ENCODE data around the gene RPL10A. TPM values are rescaled to one million over a fixed set of nuclear protein-coding genes. Genes with fewer than 3 reads are reported as not detected.

Gene RPL10A
- total RNA-seq, 8 experiments from 2014 or later = 1,372 to 2,546 (median 2,130) TPM

- no peak overlapping the region for H3K4me3 ChIP-seq
- WGBS, 10 experiments = 100% methylated on average over 1 of the region's 5 CpGs; no CpG with 5 or more reads in 9 of the 10 experiments
- peaks cover 43 to 56% of the 10 kb centered on the region in 2 donors for H3K4me1 ChIP-seq (replicated peaks in 1 of 2)
- peak overlapping the region in 1 of 2 donors; percentile 47 for H3K27ac ChIP-seq
- in situ Hi-C loops (cut with MboI; ENCODE audit: low pct_unique_long_range_greater_than_20kb in 2 of 9, low sequenced_read_pairs in 9 of 9, unreplicated experiment in 9 of 9) = no loop called here
- ATAC-seq (replicated peaks in 6 of 8) = peak in 5 of 8 experiments; percentile 2 to 21 (median 5)
Measured at GRCh38 chr6:35491558-35492257, 23.5 kb downstream of the RPL10A start.

DNA sequence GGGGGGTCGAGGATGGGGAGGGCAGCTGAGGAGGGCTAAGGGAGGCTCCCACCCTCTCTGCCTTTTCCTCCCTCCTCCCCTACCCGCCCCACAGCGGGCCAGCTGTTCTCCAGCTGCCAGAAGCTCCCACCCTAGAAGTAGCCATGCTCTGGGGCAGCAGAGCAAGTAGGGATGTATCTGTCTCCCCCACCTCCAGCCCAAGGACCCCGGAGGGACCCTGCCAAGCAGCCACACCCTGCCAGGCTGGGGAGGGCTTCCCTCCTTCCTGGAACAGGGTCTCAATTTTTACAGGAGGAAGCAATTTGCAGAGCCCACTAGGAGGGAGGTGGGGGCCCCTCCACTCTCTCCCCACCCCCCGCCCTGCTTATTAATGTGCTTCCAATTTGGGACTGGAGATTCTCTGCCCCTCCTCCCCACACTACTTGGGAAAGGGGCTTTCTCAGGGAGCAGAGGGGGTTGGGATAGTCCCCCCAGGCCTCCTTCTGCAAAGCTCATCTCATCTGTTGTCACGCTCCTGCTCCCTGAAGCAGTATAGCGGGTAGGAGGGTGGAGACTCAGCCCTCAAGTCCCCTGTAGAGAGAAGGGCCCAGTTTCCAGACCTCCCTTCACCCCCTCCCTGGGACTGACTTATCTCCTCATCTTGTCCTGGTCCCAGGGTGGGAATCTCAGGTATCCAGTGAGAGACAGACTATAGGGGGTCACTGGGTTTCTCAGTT is 24.2 kb downstream of the RPL10A start:
- ATAC-seq (replicated peaks in 6 of 8) = peak in 4 of 8 experiments; percentile 1 to 5 (median 4)
- Histone ChIP-seq H3K27ac (no peak overlapping the region), H3K4me3 (no peak overlapping the region), H3K4me1 (replicated peaks in 1 of 2) (peaks cover 43 to 56% of the 10 kb centered on the region in 2 donors)
- in situ Hi-C loops (cut with MboI; ENCODE audit: low pct_unique_long_range_greater_than_20kb in 2 of 9, low sequenced_read_pairs in 9 of 9, unreplicated experiment in 9 of 9) = no loop called here
- WGBS, 10 experiments = 40 to 80% methylated on average over 1 of the region's 7 CpGs; no CpG with 5 or more reads in 8 of the 10 experiments

DNA sequence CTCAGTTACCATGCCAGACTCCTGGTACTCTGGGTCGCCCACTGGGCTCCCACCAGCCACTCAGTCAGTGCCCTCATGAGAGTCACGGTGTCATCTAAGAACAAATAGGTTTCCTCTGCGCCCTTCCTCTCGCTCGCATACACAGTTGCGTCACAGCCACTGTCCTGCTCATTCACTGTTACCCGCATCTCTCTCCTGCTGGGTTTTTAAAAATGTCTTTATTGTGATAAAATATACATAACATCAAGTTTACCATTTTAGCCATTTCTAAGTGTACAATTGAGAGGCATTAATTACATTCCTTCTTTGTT is 24.7 kb downstream of the RPL10A start:
- 40 to 91% (median 84%) methylated on average over 1 to 7 of the region's 7 CpGs; no CpG with 5 or more reads in 2 of the 10 experiments for WGBS, 10 experiments
- Histone ChIP-seq H3K4me3 (no peak overlapping the region), H3K4me1 (replicated peaks in 1 of 2) (peaks cover 43 to 58% of the 10 kb centered on the region in 2 donors), H3K27ac (no peak overlapping the region)
- in situ Hi-C loops (cut with MboI; ENCODE audit: low pct_unique_long_range_greater_than_20kb in 2 of 9, low sequenced_read_pairs in 9 of 9, unreplicated experiment in 9 of 9) = no loop called here
- ATAC-seq (replicated peaks in 6 of 8) = no peak

DNA sequence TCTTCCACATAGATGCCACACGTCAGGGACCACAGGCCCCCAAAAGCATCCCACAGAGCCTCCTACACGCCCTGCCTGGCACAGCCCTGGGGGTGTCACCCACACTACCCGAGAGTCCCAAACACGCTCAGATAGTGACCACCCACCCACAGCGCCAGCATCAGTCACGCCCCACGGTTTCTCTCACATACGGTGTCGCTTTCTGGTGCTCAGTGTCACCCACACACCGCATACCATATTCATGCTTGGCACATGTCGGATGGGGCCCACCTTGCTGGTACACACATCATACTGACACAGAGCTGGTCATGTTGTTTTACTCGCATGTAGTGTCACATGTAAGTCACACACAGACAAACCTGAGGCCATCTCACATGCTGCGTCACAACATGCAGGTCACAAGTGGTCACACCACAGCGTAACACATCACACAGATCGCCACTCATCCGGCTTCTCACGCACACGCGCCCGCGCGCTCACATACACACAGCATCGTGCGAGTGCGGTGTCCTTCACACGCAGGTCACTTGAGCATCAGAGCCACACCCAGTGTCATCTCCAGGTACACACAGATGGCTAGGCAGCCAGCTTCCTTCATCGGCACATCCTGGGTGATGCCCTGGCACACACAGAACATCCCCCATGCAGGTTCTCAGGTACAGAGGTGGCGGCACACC is 25.2 kb downstream of the RPL10A start:
- Histone ChIP-seq H3K4me1 (replicated peaks in 1 of 2) (peaks cover 43 to 63% of the 10 kb centered on the region in 2 donors), H3K4me3 (no peak overlapping the region)

GRCh38 chr6:35494161-35494563 is 26.0 kb downstream of the RPL10A start:
- Histone ChIP-seq H3K4me3 (no peak overlapping the region), H3K27ac (no peak overlapping the region), H3K4me1 (replicated peaks in 1 of 2) (peaks cover 43 to 64% of the 10 kb centered on the region in 2 donors)
- 0 to 50% (median 22%) methylated on average over 1 to 2 of the region's 4 CpGs; no CpG with 5 or more reads in 5 of the 10 experiments for WGBS, 10 experiments
- no peak for ATAC-seq (replicated peaks in 6 of 8)
- in situ Hi-C loops (cut with MboI; ENCODE audit: low pct_unique_long_range_greater_than_20kb in 2 of 9, low sequenced_read_pairs in 9 of 9, unreplicated experiment in 9 of 9) = no loop called here

More for the DNA sequence above, 25.2 kb downstream of the RPL10A start:
- H3K27ac ChIP-seq = no peak overlapping the region
- 20 to 100% (median 89%) methylated on average over 1 to 22 of the region's 28 CpGs; no CpG with 5 or more reads in 2 of the 10 experiments for WGBS, 10 experiments
- no peak for ATAC-seq (replicated peaks in 6 of 8)
- in situ Hi-C loops (cut with MboI; ENCODE audit: low pct_unique_long_range_greater_than_20kb in 2 of 9, low sequenced_read_pairs in 9 of 9, unreplicated experiment in 9 of 9) = no loop called here

DNA sequence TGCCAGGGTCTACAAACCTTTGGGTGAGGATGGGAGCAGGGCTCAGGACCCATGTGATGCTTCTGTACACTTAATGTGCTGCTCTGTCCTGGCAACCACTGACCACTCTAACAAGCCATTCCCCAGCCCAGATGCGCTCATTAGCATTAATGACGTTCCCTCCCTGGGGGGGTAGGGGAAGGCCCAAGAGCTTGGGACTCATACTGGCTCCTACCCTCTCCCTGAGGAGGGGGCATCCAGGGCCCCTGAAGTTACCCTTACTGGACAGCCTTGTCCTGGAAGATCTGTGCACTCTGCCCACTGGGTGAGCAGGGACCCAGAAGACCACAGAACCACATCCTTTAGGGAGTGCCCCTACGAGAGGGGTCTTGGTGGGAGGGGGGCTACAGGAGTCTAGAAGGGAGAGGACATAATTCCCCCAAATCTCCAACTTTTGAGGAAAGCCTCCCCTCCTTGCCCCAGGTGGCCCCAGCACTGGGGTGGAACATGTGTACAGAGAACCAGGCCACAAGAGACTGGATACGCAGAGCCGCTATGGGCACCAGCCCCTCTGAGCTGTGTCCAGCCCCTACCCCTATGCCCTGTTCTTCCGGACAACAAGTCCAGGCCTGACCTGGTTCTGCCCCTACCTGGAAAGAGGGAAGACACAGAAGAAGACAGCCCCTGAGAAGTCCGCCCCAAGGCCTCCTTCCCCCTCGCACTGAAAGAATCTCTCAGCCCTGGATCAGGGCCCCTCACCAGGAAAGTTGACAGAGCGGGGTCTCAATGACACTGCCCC is 27.2 kb downstream of the RPL10A start:
- Histone ChIP-seq H3K4me1 (replicated peaks in 1 of 2) (peaks cover 33 to 53% of the 10 kb centered on the region in 2 donors), H3K27ac (no peak overlapping the region), H3K4me3 (peak overlapping the region in 4 of 5 donors; percentile 46 to 53 (median 50))
- WGBS, 10 experiments = 0 to 67% (median 65%) methylated on average over 1 to 2 of the region's 9 CpGs; no CpG with 5 or more reads in 7 of the 10 experiments
- in situ Hi-C loops (cut with MboI; ENCODE audit: low pct_unique_long_range_greater_than_20kb in 2 of 9, low sequenced_read_pairs in 9 of 9, unreplicated experiment in 9 of 9) = no loop called here
- ATAC-seq (replicated peaks in 6 of 8) = peak in 4 of 8 experiments; percentile 2 to 32 (median 14)

DNA sequence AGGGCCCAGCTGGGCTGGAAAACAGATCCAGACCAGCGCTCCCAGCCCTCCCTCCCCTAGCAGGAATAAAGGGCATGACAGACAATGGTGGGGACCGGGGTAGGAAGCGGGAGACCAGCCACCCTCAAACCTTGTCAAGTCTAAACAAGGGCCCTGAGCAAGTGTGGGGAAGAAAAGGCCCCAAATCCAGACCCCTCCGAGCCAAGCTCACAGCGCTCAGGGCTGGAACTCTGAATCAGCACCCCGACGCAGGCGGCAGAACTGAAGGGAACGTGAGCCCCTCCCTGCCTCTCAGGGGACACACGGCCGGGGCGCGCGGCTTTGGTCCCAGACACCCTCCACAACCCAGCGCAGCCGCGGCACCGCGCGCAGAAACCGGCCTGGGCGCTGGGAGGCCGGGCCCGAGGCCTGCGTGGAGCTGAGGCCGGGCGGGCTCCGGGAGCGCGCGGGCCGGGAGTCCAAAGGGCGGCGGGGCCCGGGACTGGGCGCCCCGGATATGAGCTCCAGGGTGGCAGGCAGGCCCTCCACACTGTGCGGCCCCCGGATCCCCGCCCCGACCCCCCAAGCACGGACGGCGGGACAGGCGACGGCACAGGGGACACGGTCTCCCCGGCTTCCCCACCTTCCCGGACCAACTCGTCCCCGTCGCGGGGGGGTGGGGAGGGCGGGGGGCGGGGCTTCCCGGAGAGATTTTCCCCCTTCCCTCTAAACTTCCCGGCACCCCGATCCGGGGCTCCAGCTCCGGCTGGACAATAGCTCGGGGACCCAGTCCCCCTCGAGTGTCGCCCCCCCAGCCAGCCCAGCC is 28.0 kb downstream of the RPL10A start:
- in situ Hi-C loops (cut with MboI; ENCODE audit: low pct_unique_long_range_greater_than_20kb in 2 of 9, low sequenced_read_pairs in 9 of 9, unreplicated experiment in 9 of 9) = no loop called here
- WGBS, 10 experiments = 20 to 40% methylated on average over 1 to 6 of the region's 63 CpGs; no CpG with 5 or more reads in 8 of the 10 experiments
- ATAC-seq (replicated peaks in 6 of 8) = peak; percentile 14 to 46 (median 32)
- Histone ChIP-seq H3K4me1 (replicated peaks in 1 of 2) (peaks cover 33 to 53% of the 10 kb centered on the region in 2 donors), H3K27ac (peak overlapping the region; percentile 20 to 52), H3K4me3 (peak overlapping the region; percentile 46 to 53 (median 52))

- peaks cover 25 to 45% of the 10 kb centered on the region in 2 donors for H3K4me1 ChIP-seq (replicated peaks in 1 of 2)
- WGBS, 10 experiments = 0% methylated on average over 1 to 4 of the region's 98 CpGs; no CpG with 5 or more reads in 8 of the 10 experiments
- ATAC-seq (replicated peaks in 6 of 8) = peak; percentile 33 to 62 (median 50)
- H3K27ac ChIP-seq = peak within 1 kb of the TSS; percentile 20 to 52
- in situ Hi-C loops (cut with MboI; ENCODE audit: low pct_unique_long_range_greater_than_20kb in 2 of 9, low sequenced_read_pairs in 9 of 9, unreplicated experiment in 9 of 9) = no loop called here
- H3K4me3 ChIP-seq = peak within 1 kb of the TSS; percentile 46 to 53 (median 52)
Measured at GRCh38 chr6:35496841-35497570, 28.8 kb downstream of the RPL10A start, which contains the start of gene TEAD3. TEAD3 (minus strand) TSS chr6:35497079.

GRCh38 chr6:35497571-35498421 is 29.6 kb downstream of the RPL10A start:
- whole genome bisulfite sequencing, 10 experiments = 11 to 92% (median 70%) methylated on average over 1 to 7 of the region's 77 CpGs; no CpG with 5 or more reads in 6 of the 10 experiments
- peak; percentile 6 to 37 (median 9) for ATAC-seq (replicated peaks in 6 of 8)
- in situ Hi-C loops (cut with MboI; ENCODE audit: low pct_unique_long_range_greater_than_20kb in 2 of 9, low sequenced_read_pairs in 9 of 9, unreplicated experiment in 9 of 9) = no loop called here

GRCh38 chr6:35498422-35499067 is 30.3 kb downstream of the RPL10A start:
- Histone ChIP-seq H3K4me3 (peak overlapping the region in 1 of 5 donors; percentile 46), H3K4me1 (replicated peaks in 1 of 2) (peaks cover 11 to 33% of the 10 kb centered on the region in 2 donors), H3K27ac (no peak overlapping the region)
- in situ Hi-C loops (cut with MboI; ENCODE audit: low pct_unique_long_range_greater_than_20kb in 2 of 9, low sequenced_read_pairs in 9 of 9, unreplicated experiment in 9 of 9) = no loop called here
- ATAC-seq (replicated peaks in 6 of 8) = no peak
- 68 to 100% (median 82%) methylated on average over 2 to 4 of the region's 14 CpGs; no CpG with 5 or more reads in 4 of the 10 experiments for WGBS, 10 experiments

More at GRCh38 chr6:35497571-35498421, 29.6 kb downstream of the RPL10A start:
- H3K27ac ChIP-seq = peak overlapping the region in 1 of 2 donors; percentile 10
- H3K4me3 ChIP-seq = peak overlapping the region; percentile 46 to 53 (median 52)
- H3K4me1 ChIP-seq (replicated peaks in 1 of 2) = peaks cover 18 to 37% of the 10 kb centered on the region in 2 donors

Measured in motor neuron (in vitro differentiated cells).